Stimulated activated CD4-positive, alpha-beta T cell treated with anti-CD3 and anti-CD28 coated beads, TNF-alpha, amount 100 ng/mL, for 24 hours (primary cell): Measurements from ENCODE around the gene SPATS2L.

ENCODE experiments used
- DNase-seq, 3 experiments: peaks; one replicate each; pipeline ENCODE4 v3.0.0-alpha.2; 2020; ENCODE audit warnings: low read depth in 3 of 3

Gene SPATS2L

DNA sequence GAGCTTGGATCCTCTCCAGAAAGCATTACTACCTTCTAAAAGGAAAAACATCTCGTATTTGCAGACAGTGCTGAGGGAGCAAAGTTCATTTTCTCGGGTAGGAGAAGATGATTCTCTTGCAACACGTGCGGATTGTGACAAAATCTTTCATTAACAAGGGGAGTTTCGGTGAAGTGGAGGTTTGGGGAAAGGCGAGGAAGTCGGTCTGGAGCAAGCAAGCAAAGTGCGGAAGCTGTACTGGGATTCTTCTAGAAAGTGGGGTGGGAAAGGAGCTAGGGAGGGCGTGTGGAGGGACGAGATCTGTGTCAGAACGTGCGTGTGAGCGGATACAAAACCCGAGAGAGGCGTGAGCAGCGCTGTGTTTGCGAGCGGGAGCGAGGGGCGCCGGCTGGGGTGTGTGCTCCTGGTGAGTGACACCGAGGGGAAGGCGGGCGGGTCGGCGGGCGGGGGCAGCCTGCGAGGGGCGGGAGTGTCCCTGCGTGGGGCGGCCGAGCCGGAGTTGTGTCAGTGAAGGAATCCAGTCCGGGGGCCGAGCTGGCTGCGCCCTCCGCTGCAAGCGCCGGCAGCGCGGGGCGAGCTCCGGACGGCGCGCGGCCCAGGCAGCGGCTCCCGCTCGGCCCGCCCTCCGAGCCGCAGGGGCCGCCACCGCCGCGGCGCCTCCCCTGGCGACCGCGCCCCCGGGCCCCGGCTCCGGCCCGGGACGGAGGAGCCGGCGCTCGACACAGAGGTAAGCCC lies at the start of gene SPATS2L:
Gene SPATS2L, plus strand, starts transcription at position 498 of the 735 bp plus-strand sequence. CDS start 82,552 bp downstream, outside the sequence.
- peak; percentile 15 to 65 (median 31) for DNase-seq

GRCh38 chr2:200257570-200257969 lies 48.9 kb upstream of the SPATS2L start:
- DNase-seq = no peak

GRCh38 chr2:200258081-200258480 lies 48.4 kb upstream of the SPATS2L start:
- DNase-seq = no peak

- no peak for DNase-seq
Measured at GRCh38 chr2:200258881-200259576, 47.5 kb upstream of the SPATS2L start.

GRCh38 chr2:200259577-200259957 lies 46.9 kb upstream of the SPATS2L start:
- no peak for DNase-seq

GRCh38 chr2:200262047-200262446 lies 44.4 kb upstream of the SPATS2L start:
- no peak for DNase-seq

GRCh38 chr2:200263279-200263678 lies 43.2 kb upstream of the SPATS2L start:
- no peak for DNase-seq

DNA sequence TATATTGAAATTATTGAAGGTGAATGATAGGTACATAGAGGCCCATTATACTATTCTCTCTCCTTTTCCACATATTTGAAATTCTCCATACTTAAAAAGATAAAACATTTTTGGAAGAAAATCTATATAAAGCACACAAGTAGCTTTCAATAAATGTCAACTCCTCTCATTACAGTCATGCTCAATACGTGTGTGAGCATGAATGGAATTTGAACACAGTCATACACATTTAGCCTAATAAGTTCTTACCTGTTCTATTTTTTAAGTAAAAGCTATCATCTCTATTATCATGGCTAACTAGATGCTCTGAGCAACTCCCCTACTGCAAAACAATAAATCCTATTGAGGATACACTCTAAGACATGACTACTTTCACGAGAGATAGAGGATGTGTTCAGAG lies 41.9 kb upstream of the SPATS2L start:
- no peak for DNase-seq

GRCh38 chr2:200266406-200266805 lies 40.1 kb upstream of the SPATS2L start:
- DNase-seq = no peak

- no peak for DNase-seq
Measured at GRCh38 chr2:200267350-200267749, 39.1 kb upstream of the SPATS2L start.

GRCh38 chr2:200270732-200271131 lies 35.8 kb upstream of the SPATS2L start:
- DNase-seq = no peak

- DNase-seq = no peak
Measured at GRCh38 chr2:200272320-200272719, 34.2 kb upstream of the SPATS2L start.

DNA sequence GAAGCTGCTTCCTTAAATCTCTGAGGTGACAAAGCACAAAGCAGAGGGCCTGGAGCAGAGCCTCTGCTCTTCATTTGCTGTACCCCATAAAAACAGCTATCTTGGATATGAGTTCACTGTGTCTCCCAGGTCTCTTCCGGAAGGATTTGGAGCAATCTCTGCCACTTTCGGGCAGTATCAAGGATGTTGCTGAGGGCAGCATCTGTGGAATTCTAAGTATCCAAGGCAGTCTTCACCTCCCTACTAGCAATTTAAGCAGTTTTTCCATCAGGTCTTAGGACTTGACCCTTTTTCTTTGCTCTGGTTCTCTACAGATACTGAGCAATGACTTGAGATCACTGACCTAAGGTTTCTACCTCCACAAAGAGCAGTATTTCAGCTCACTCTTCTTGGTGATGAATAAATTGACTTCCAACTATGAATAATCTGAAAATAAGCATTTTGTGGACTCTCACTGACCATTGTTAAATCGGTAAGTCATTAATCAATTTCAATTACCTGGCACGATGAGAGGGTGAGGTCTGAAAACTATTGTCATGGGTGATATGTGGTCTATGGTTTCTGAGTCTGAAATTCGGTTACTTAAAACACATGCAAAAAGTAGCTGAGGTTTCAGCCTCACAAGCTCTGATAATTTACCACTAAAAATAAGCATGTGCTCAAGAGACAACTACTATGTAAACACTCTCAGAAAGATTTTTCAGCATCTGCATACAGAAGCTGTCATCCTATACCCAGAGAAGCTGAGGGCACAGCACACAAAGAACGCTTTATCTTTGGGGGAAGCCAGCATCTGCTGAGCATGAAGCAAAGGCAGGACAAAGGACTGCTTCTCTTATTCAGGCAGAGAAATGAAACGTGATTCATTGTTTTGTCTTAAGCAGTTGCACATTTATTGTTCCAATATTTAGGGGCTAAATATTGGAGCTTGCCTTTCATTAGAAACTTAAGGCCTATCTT lies 32.1 kb upstream of the SPATS2L start:
- no peak for DNase-seq

GRCh38 chr2:200275295-200276013 lies 31.0 kb upstream of the SPATS2L start:
- DNase-seq = no peak

GRCh38 chr2:200276472-200276871 lies 30.0 kb upstream of the SPATS2L start:
- DNase-seq = no peak

DNA sequence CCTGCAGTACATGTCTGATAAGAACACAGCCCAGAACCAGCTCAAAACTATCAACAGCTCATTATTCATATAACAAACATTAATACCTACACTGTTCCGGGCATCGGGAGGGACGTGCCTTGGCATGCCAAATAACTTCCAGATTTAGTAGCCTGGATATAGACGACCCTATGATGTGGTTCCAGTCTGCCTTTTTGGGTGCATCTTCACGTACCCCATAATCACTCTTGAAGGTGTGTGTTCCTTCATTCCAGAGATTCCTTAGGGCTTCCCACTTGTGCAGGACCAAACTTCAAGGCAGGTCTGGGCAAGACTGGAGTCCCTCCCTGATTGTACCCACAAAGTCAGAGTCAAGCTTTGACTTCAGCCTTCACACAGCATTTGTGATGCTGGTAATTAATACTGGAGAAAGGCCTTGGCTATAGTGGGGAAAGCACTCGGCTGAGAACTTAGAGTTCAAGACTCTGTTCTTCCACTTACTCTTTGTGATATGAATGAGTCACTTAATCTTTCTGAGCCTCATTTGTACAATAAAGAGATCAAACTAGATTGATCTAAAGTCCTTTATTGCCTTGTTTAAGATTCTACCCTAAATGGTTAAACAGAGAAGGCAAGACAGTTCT lies 27.7 kb upstream of the SPATS2L start:
- DNase-seq = no peak

- no peak for DNase-seq
Measured at GRCh38 chr2:200279857-200280256, 26.6 kb upstream of the SPATS2L start.

GRCh38 chr2:200286578-200286977 lies 19.9 kb upstream of the SPATS2L start:
- DNase-seq = no peak

GRCh38 chr2:200288670-200289429 lies 17.6 kb upstream of the SPATS2L start:
- no peak for DNase-seq

DNA sequence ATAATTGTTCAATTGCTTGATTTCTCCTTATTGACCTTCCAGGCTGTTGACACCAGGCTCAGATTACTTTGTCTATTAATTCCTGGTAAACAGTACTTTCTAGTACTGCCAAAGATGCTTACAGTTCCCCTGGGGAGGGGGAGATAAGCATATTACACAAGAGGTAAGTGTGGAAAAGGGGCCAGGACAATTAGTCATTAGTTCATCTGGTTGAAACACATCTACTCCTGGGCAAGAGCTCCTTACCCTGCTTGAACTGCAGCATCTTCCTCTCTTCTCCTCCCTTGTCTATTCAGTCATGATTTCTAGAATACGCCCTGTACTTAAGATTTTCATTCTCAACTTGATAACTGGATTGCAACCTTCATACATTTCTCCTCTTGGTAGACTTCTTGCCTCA lies 10.4 kb upstream of the SPATS2L start:
- no peak for DNase-seq
